Mesenteric fat pad (tissue), 1 donor: ENCODE measurements around the gene TMF1. TPM values are rescaled to one million over a fixed set of nuclear protein-coding genes. Genes with fewer than 3 reads are reported as not detected.

ENCODE experiments used
- DNase-seq: peaks from one replicate; pipeline ENCODE4 v3.0.0-alpha.2; 2020; ENCODE audit warnings: low spot score
- total RNA-seq: library from RNA; stranded (reverse); fragmentation: NEBNext Ultra II Directional; extraction: Animal tissue kit (Norgen Biotek cat#: 25700); gene quantifications from one replicate; pipeline ENCODE4 v1.2.1, GENCODE V29; 2021
- donor health status: DM: yes; HTN: yes; CAD: no.

TMF1 gene
- total RNA-seq, 1 donor from 2014 or later, result 32.9 TPM

GRCh38 chr3:69081583-69082262 is 29.6 kb upstream of the TMF1 start:
- DNase-seq, result no peak

DNA sequence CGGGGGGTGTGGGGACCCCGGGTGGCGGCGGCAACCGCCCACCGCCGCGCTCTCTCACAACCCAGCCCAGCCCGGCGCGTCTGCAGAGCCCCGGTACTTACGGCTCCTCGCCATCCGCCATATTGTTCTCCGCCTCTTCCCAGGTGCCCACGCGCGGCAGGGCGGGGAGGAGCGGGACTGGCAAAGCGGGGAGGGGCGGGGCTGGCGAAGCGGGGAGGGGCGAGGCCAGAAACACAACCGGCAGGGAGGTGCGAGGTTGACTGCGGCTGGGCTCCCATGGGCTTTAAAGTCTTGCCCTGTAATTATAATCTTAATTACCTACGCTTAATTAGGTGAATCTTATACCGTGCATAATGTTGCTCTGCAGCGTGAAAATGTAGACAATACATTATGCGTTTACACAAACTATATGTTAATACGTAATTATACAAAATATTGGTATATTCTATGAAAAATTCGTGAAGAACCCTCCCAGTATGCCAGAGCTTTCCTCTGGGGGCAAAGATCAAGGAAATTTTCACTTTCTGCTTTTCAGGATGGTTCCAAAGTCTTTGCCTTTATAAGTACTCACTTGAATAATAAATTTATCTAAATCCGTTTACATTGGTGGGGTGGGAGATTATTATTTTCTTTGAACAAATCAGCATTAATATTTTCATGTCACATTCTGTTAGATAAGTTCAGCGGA is 28.2 kb upstream of the TMF1 start, which contains the start of gene UBA3:
TSS of gene UBA3 (minus strand) at position 133 of the 688 bp plus-strand sequence. CDS start at position 121, 12 bp downstream.
- DNase-seq, result peak; percentile 95

- no peak for DNase-seq
These were observed 27.4 kb upstream of the TMF1 start for GRCh38 chr3:69079269-69080159.

DNA sequence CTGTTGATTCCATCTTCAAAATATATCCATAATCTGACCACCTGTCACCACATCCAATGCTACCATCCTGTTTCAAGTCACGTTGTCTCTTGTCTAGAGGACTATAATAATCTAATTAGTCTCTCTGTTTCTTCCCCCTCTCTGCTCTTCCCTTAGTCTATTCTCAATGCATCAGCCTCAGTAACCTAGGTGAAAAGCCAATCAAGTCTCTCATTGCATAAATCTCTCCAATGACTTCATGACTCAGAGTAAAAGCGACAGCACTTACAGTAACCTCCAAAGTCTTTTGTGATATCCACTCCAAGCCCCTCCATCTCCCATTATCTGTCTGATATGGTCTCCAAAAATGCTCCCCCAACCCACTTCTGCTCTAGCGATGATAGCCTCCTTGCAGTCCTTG is 20.8 kb upstream of the TMF1 start:
- DNase-seq, result no peak

- no peak for DNase-seq
These were observed 14.0 kb upstream of the TMF1 start for GRCh38 chr3:69066121-69066520.

- DNase-seq, result no peak
These were observed 13.3 kb upstream of the TMF1 start for GRCh38 chr3:69065318-69065964.

DNA sequence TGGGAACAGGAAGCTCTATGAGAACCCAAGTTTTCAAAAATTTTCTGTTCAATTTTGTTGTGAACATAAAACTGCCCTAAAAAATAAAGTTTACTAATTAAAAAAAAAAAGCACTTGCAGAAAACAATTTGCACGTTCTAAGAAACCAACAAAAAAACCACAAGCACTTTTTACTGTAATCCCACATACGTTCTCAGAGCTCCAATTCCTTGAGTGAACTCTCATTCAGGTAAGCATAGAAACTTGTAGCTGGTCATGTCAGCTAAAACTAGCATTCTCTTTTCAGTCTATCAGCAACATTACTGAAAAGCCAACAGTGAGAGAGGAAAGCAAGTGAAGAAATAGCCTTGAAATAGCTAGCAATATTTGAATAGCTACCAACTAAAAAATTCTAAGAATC is 11.5 kb upstream of the TMF1 start:
- no peak for DNase-seq

- no peak for DNase-seq
These were observed 7.6 kb upstream of the TMF1 start for GRCh38 chr3:69059688-69060087.

GRCh38 chr3:69058947-69059224 is 6.8 kb upstream of the TMF1 start:
- DNase-seq, result no peak

DNA sequence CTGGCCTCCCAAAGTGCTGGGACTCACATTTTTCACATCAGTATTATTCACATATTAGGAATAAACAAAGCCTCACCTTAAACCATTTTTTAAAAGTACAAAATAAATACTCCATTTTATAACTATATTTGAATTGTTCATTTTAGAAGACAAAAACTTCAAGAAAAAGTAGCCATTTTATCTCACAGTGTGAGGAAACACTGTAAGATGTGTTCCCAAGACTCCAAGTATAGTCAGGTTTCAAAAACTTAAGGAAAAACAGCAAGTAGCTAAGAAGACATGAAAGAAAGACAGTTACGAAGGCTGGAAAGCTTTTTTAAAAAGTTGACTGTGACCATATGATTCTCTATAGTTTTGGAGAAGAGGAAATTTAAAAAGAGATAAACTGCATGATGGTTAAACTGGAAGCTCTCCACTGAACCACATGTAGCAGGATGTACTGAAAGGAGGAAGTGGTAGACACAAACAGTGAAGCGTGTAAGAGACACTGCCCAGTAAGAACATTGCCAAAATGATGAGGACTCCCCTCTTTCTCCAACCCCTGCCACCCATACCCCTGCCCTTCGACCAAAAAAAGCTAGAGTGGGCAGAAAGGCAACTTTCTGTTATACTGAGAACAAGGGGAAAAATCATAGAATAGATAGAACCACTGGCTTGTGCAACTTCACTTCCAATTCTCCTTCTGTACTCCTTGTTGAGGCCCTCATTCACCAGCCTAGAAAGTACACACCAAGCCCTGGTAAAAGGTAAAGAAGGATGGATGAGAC is 6.2 kb upstream of the TMF1 start:
- DNase-seq, result no peak

- DNase-seq, result no peak
These were observed 352 bp upstream of the TMF1 start for GRCh38 chr3:69052472-69052898.

DNA sequence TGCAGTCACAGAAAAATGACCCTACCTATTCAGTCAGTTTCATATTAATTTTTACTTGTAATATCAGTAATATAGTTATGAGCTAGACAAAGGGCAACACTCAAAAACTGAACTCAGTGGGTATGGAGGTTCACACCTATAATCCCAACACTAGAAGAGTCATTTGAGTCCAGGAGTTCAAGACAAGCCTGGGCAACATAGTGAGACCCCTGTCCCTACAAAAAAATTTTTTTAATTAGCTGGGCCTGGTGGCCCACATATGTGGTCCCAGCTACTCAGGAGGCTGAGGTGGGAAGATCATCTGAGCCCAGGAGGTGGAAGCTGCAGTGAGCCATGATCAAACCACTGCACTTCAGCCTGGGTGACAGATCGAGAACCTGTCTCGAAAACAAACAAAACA is 3.1 kb downstream of the TMF1 start:
- DNase-seq, result no peak

DNA sequence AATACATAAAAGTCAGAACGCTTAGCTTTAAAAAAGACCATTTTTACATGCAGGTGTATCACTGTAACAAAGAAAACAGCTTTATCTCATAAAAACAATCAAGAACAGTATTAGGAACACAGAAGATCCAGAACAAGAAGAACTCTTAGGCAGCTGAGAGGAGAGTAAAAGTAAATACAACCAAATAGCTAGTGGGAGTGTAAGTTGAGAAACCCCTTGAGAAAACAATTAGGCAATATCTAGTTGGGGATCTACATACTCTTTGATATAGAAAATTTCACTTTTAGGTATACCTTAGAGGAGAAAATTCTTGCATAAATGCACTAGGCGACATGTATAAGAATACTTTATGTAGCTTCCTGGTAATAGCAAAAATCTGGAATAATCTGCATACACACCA is 7.5 kb downstream of the TMF1 start:
- DNase-seq, result no peak

DNA sequence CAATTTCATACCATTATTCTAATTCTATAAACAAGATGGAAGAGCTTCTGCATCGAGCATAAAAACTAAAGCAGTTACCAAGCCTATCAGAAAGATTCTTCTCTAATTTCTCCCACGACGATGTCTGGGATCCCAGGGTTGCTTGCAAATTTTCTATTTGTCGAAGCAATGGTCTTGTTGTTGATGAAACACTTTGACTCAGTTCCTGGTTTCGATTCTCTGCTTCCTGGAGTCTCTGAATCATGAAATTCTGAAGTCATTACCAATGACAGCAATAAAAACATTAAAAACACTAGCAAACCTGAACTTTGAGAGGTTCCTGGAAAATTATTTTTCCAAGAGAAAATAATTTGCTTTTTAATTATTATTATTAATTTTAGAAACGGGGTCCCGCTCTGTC is 18.7 kb downstream of the TMF1 start:
- no peak for DNase-seq

DNA sequence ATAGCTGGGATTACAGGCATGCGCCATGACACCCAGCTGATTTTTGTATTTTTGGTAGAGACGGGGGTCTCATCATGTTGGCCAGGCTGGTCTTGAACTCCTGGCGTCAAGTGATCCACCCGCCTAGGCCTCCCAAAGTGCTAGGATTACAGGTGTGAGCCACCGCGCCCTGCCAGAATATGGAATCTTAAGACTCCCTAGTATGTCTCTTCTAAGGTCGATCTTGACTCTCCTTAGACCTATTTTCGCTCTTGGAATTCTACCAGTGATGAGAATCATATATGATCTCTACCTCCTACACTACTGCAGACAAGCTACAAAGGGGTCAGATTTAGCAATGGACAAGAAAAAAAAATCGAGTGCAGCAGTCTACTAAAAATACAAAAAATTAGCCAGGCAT is 19.4 kb downstream of the TMF1 start:
- DNase-seq, result no peak

- DNase-seq, result no peak
These were observed 20.0 kb downstream of the TMF1 start for GRCh38 chr3:69032142-69032541.

DNA sequence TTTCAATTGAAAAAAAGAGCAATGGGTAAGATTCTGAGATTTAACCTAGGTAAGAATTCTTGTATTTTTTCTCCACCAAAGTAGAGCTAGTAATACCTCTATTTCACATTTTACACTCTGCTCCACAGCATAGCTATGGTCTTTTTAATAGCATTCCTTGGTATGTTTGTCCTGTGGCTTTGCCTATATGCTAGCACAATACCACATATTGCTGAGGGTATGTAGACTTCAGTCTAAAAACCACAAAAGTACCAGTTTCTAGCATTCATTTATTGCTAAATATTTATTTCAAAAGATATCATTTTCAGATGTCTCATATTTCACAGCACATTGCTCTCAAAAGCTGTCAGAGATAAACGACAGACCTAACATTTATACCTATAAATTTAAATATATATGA is 20.5 kb downstream of the TMF1 start:
- no peak for DNase-seq

DNA sequence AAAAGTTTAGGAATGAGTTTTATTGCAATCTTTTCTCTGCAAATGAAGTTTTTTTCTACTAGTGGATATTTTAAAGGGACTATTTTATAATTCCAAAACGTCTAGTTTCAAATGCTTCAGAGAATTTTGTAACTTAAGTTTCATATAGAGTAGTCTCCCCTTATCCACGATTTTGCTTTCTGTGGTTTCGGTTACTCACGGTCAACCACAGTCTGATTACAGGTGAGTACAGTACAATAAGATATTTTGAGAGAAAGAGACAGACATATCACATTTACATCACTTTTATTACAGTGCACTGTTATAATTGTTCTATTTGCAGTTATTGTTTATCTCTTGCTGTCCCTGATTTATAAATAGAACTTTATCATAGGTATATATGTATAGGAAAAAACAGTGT is 31.3 kb downstream of the TMF1 start:
- no peak for DNase-seq

GRCh38 chr3:69020424-69020823 is 31.7 kb downstream of the TMF1 start:
- DNase-seq, result no peak

DNA sequence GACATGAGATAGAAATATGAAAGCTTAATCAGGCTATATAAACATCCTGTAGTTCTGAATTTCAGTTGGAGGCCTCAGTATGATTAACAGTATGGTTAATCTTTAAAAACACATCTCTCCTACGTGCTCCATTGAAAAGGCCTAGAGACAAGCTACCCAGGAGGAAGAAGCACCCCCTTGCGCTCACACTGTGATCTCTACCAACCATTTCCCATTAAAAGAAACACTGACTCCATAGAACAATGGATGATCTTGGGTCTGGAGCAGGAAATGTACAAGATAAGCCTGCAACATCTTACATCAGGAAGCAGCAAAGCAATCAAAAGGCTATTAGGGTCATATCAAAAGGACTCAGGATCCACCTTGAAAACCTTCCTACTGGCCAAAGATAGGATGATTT is 35.2 kb downstream of the TMF1 start:
- DNase-seq, result no peak

DNA sequence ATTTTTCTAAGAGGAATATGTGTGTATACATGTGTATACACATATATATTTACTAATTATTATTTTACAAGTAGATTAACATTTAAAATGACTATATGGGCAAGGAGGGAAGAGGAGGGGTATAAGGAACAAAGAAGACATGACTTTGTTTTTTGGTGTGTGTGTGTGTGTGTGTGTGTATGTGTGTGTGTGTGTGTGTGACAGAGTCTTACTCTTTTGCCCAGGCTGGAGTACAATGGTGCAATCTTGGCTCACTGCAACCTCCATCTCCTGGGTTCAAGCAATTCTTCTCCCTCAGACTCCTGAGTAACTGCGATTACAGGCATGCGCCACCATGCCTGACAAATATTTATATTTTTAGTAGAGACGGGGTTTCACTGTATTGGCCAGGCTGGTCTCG is 36.0 kb downstream of the TMF1 start:
- DNase-seq, result no peak
